DND-41 (cell line): Measurements from ENCODE around the gene SOX6.

ENCODE experiments used
- CTCF ChIP-seq: IDR thresholded peaks from 2 replicates; pipeline ENCODE4 v1.5.1; 2012; ENCODE audit warnings: borderline replicate concordance, low read length, moderate library complexity, mild to moderate bottlenecking; ENCODE audit not compliant: poor library complexity, severe bottlenecking; ENCODE audit errors: extremely low read depth
- EZH2 ChIP-seq: IDR thresholded peaks from 3 replicates; pipeline ENCODE4 v1.6.1; 2012; ENCODE audit warnings: borderline replicate concordance, low read depth, mild to moderate bottlenecking, moderate library complexity, low read length, inconsistent platforms; ENCODE audit not compliant: severe bottlenecking

DNA sequence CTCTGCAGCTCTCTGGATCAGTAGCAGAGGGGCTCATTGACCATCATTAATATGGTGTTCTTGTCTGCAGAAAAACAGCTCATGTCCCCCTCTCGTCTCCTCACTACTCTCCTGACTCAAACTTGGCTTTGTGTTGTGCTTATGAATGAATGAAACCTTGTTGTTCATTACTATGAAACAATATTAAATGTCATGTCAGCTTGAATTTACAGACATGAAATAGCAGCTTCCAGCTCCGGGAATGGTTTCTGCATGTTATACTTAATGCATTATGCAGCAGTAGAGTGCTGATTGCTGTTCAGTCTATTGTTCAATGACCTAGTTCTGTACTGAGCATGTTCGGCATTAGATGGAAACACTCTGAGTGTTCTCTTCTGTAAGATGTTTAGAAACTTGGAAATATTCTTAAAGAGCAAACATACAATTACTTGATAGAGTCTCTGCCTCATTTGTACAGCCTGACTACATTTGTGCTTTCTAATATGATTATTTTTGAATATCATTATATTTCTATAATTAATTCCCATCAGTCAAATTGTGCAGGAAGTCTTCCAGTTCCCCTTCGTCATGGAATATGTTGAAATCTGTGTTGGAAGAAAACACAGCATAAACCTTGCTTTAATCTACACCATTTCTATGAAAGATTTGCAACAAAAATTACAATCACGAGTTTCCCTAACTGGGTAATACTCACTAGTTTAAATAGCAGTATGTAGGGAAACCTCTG lies 340.4 kb downstream of the SOX6 start:
- TF ChIP-seq EZH2, result no peak
- no peak for TF ChIP-seq CTCF
